ENCODE measurements around the gene MRGPRD. TPM values are rescaled to one million over a fixed set of nuclear protein-coding genes. Genes with fewer than 3 reads are reported as not detected.

Gene MRGPRD
- total RNA-seq, 1 donor from 2014 or later, result not detected

- H3K9me3 Mint-ChIP-seq, result peaks cover 10% of the 10 kb centered on the region
- no peak for TF ChIP-seq CTCF (conservative IDR thresholded peaks at IDR 0.05)
- H3K27me3 Mint-ChIP-seq, result peaks cover 26% of the 10 kb centered on the region
- no peak overlapping the region for H3K27ac Mint-ChIP-seq
- no peaks in the 10 kb centered on the region for H3K4me1 Mint-ChIP-seq (ENCODE audit: unreplicated experiment)
- no peak for DNase-seq (ENCODE audit: extremely low spot score, unreplicated experiment)
- H3K36me3 Mint-ChIP-seq, result no peaks in the 10 kb centered on the region
- H3K4me3 Mint-ChIP-seq, result no peak overlapping the region
These were observed 7.7 kb upstream of the MRGPRD start for GRCh38 chr11:68988491-68988890.

GRCh38 chr11:68987211-68987610, 6.4 kb upstream of the MRGPRD start:
- no peak for DNase-seq (ENCODE audit: extremely low spot score, unreplicated experiment)
- no peaks in the 10 kb centered on the region for H3K4me1 Mint-ChIP-seq (ENCODE audit: unreplicated experiment)
- H3K9me3 Mint-ChIP-seq, result peaks cover 10% of the 10 kb centered on the region
- H3K4me3 Mint-ChIP-seq, result no peak overlapping the region
- H3K36me3 Mint-ChIP-seq, result no peaks in the 10 kb centered on the region
- no peak overlapping the region for H3K27ac Mint-ChIP-seq
- TF ChIP-seq CTCF (conservative IDR thresholded peaks at IDR 0.05), result no peak
- peaks cover 18% of the 10 kb centered on the region for H3K27me3 Mint-ChIP-seq

- no peak overlapping the region for H3K27ac Mint-ChIP-seq
- no peak for DNase-seq (ENCODE audit: extremely low spot score, unreplicated experiment)
- peaks cover 16% of the 10 kb centered on the region for H3K27me3 Mint-ChIP-seq
- no peaks in the 10 kb centered on the region for H3K36me3 Mint-ChIP-seq
- no peaks in the 10 kb centered on the region for H3K4me1 Mint-ChIP-seq (ENCODE audit: unreplicated experiment)
- no peak overlapping the region for H3K4me3 Mint-ChIP-seq
- peaks cover 10% of the 10 kb centered on the region for H3K9me3 Mint-ChIP-seq
- TF ChIP-seq CTCF (conservative IDR thresholded peaks at IDR 0.05), result no peak
These were observed 3.0 kb upstream of the MRGPRD start for GRCh38 chr11:68983801-68984200.

GRCh38 chr11:68982134-68982533, 1.3 kb upstream of the MRGPRD start:
- no peak for TF ChIP-seq CTCF (conservative IDR thresholded peaks at IDR 0.05)
- Mint-ChIP-seq H3K36me3 (no peaks in the 10 kb centered on the region), H3K9me3 (peaks cover 9% of the 10 kb centered on the region), H3K27me3 (peaks cover 9% of the 10 kb centered on the region), H3K4me3 (no peak overlapping the region), H3K27ac (no peak overlapping the region), H3K4me1 (ENCODE audit: unreplicated experiment) (peaks cover 6% of the 10 kb centered on the region)
- DNase-seq (ENCODE audit: extremely low spot score, unreplicated experiment), result no peak

- no peaks in the 10 kb centered on the region for H3K9me3 Mint-ChIP-seq
- no peak overlapping the region for H3K4me3 Mint-ChIP-seq
- peaks cover 6% of the 10 kb centered on the region for H3K4me1 Mint-ChIP-seq (ENCODE audit: unreplicated experiment)
- H3K36me3 Mint-ChIP-seq, result no peaks in the 10 kb centered on the region
- no peak overlapping the region for H3K27ac Mint-ChIP-seq
- no peak for DNase-seq (ENCODE audit: extremely low spot score, unreplicated experiment)
- no peak for TF ChIP-seq CTCF (conservative IDR thresholded peaks at IDR 0.05)
- peaks cover 8% of the 10 kb centered on the region for H3K27me3 Mint-ChIP-seq
These were observed 633 bp downstream of the MRGPRD start for GRCh38 chr11:68979931-68980775.

Measured in type B pancreatic cell (in vitro differentiated cells).